HepG2 (cell line): ENCODE data around the gene FUT6. TPM values are rescaled to one million over a fixed set of nuclear protein-coding genes. Genes with fewer than 3 reads are reported as not detected.

ENCODE experiments used
- HHEX ChIP-seq: IDR thresholded peaks from 2 replicates; pipeline ENCODE4 v1.6.1; 2016; ENCODE audit warnings: control low read depth
- HMGXB3 ChIP-seq: sonication (generic); formaldehyde crosslinking; IDR thresholded peaks from 2 replicates; pipeline ENCODE4 v1.4.0; 2020; ENCODE audit warnings: missing genetic modification reagents, borderline replicate concordance
- HOXA3 ChIP-seq: sonication (generic); formaldehyde crosslinking; IDR thresholded peaks from 2 replicates; pipeline ENCODE4 v1.5.0; 2020; ENCODE audit warnings: missing genetic modification reagents
- KLF12 ChIP-seq: sonication (generic); formaldehyde crosslinking; IDR thresholded peaks from 2 replicates; pipeline ENCODE4 v1.4.0; 2020; ENCODE audit warnings: missing genetic modification reagents, borderline replicate concordance
- RARG ChIP-seq: sonication (generic); formaldehyde crosslinking; IDR thresholded peaks from 2 replicates; pipeline ENCODE4 v1.4.0; 2020; ENCODE audit warnings: low read depth, mild to moderate bottlenecking, missing genetic modification reagents
- REXO4 ChIP-seq: sonication (generic); formaldehyde crosslinking; IDR thresholded peaks from 2 replicates; pipeline ENCODE4 v1.8.0; 2022; ENCODE audit warnings: missing genetic modification reagents, mild to moderate bottlenecking, borderline replicate concordance
- ZFP36L1 ChIP-seq: sonication (generic); formaldehyde crosslinking; IDR thresholded peaks from 2 replicates; pipeline ENCODE4 v1.8.0; 2022; ENCODE audit warnings: mild to moderate bottlenecking, missing genetic modification reagents, moderate library complexity
- ZNF142 ChIP-seq: sonication (generic); formaldehyde crosslinking; IDR thresholded peaks from 2 replicates; pipeline ENCODE4 v1.4.0; 2020; ENCODE audit warnings: missing genetic modification reagents
- ZNF546 ChIP-seq: sonication (generic); formaldehyde crosslinking; conservative IDR thresholded peaks from 2 replicates; pipeline ENCODE4 v1.8.1; 2023; ENCODE audit warnings: mild to moderate bottlenecking, missing genetic modification reagents
- ZNF574 ChIP-seq: sonication (generic); formaldehyde crosslinking; IDR thresholded peaks from 2 replicates; pipeline ENCODE4 v1.4.0; 2020; ENCODE audit warnings: missing genetic modification reagents
- ZSCAN30 ChIP-seq: sonication (generic); formaldehyde crosslinking; IDR thresholded peaks from 2 replicates; pipeline ENCODE4 v1.5.0; 2020; ENCODE audit warnings: mild to moderate bottlenecking, missing genetic modification reagents
- polyA plus RNA-seq, 8 experiments: library from polyadenylated mRNA; depleted of rRNA in 3 of 8; stranded (reverse) in 7 of 8; unstranded in 1 of 8; fragments of >200 nt; fragmentation: Illumina TruSeq in 4 of 8; extraction: Trizol in 4 of 8; gene quantifications; 2 replicates each; pipeline versions ENCODE4 v1.2.1 to v1.2.3, GENCODE V29; 2011 to 2016; ENCODE audit warnings: low read depth in 4 of 8, missing spikeins in 1 of 8, mixed read lengths in 1 of 8; ENCODE audit not compliant: insufficient read depth in 1 of 8
- total RNA-seq, 5 experiments: library from RNA; depleted of rRNA; stranded (reverse); fragments of >200 nt; fragmentation: Illumina TruSeq; extraction: Trizol; gene quantifications; 2 replicates each; pipeline ENCODE4 v1.2.3, GENCODE V29; 2016; ENCODE audit warnings: low read depth in 1 of 5
- TF ChIP-seq, protein P1 (sequence below): sonication (generic); formaldehyde crosslinking; IDR thresholded peaks from 2 replicates; pipeline ENCODE4 v1.4.0; 2020; ENCODE audit warnings: missing genetic modification reagents

FUT6 gene
- total and polyA plus RNA-seq, 2 of the 13 experiments (the other 11 are each of a cell fraction or from before 2014, with no cell fraction given), result 8.2 to 27.7 TPM

DNA sequence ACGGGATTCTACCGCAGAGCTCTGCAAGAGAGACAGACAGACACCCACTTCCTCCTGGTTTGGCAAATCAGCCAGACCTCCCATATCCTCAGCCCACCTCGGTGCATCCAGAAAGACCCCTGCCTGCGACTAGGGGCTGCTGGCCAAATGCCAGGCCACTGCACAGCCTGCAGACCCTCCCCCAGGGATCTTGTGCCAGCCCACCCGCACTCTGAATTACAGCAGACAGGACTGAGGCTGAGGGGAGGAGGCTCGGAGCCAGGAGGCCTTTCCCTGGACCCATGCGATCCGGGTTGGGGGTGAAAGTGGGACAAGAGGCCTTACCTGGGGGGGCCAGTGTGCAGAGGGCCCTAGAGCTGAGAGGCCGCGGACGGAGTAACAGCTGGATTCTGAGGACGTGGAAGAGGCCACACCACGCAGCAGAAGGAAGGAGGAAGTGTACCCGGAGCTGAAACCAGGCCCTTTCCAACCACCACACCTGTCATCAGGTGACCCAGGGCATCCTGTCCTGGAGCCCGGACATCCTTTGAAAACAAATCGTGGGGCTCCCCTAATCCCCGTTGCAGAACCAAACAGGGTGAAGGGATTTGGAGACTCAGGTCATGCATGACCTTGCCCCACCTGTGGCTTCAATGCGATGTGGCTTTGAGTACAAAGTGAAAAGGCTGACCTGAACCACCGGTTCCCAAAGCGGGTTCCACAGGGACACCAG lies 993 bp downstream of the FUT6 start (continued):
- no peak for TF ChIP-seq ZNF574 (CRISPR knock-in tag)
- TF ChIP-seq RARG, result no peak
- no peak for TF ChIP-seq HHEX
- TF ChIP-seq REXO4 (CRISPR knock-in tag), result no peak
- no peak for TF ChIP-seq HMGXB3 (CRISPR knock-in tag)
- peak; percentile 65 for TF ChIP-seq ZNF142 (CRISPR knock-in tag)
- TF ChIP-seq, protein P1, sequence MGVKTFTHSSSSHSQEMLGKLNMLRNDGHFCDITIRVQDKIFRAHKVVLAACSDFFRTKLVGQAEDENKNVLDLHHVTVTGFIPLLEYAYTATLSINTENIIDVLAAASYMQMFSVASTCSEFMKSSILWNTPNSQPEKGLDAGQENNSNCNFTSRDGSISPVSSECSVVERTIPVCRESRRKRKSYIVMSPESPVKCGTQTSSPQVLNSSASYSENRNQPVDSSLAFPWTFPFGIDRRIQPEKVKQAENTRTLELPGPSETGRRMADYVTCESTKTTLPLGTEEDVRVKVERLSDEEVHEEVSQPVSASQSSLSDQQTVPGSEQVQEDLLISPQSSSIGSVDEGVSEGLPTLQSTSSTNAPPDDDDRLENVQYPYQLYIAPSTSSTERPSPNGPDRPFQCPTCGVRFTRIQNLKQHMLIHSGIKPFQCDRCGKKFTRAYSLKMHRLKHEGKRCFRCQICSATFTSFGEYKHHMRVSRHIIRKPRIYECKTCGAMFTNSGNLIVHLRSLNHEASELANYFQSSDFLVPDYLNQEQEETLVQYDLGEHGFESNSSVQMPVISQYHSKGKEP, result no peak
- TF ChIP-seq ZNF546, result no peak
- TF ChIP-seq ZSCAN30, result no peak
- no peak for TF ChIP-seq ZFP36L1
- no peak for TF ChIP-seq HOXA3 (CRISPR knock-in tag)
- TF ChIP-seq KLF12 (CRISPR knock-in tag), result no peak
